IMR-90 (cell line): ENCODE results near the gene WDR48. TPM values are rescaled to one million over a fixed set of nuclear protein-coding genes. Genes with fewer than 3 reads are reported as not detected.

Experiments
- ATAC-seq: fragments of 200-7000 bp; cut with Tn5 transposase; 2 replicates; pipeline ENCODE4 v1.9.1; 2020; ENCODE audit warnings: low read depth, mild to moderate bottlenecking, moderate library complexity
- BruUV-seq: library from RNA; stranded (reverse); fragments of 400-500 nt; replicated peaks from 2 replicates; lab custom pipeline; 2021; lab: Mats Ljungman, UMichigan
- CTCF ChIA-PET: fragments of 300-600 bp; formaldehyde crosslinking; extraction: SDS; loops from one replicate; lab custom pipeline; 2021; ENCODE audit warnings: antibody characterized with exemption; lab: Yijun Ruan, JAX
- POLR2A ChIA-PET: fragments of 300-600 bp; sonication (Branson Sonifier 250); formaldehyde crosslinking; loops from one replicate; lab custom pipeline; 2022; ENCODE audit warnings: antibody characterized with exemption; ENCODE audit not compliant: unreplicated experiment; lab: Charles Lee
- DNase-seq: peaks from one replicate; pipeline ENCODE4 v3.0.0; 2013
- H2AFZ ChIP-seq: replicated peaks from 2 replicates; pipeline ENCODE3; 2013; ENCODE audit warnings: low read length, mild to moderate bottlenecking; ENCODE audit not compliant: poor library complexity
- H2AK5ac ChIP-seq: 2 replicates; pipeline ENCODE4 v1.6.1; 2013; ENCODE audit warnings: low read depth, low read length, inconsistent platforms
- H2AK9ac ChIP-seq: replicated peaks from 2 replicates; pipeline ENCODE3; 2013; ENCODE audit warnings: mild to moderate bottlenecking, low read depth, low read length, moderate library complexity; ENCODE audit not compliant: poor library complexity
- H2BK120ac ChIP-seq: 2 replicates; pipeline ENCODE4 v1.6.1; 2013; ENCODE audit warnings: low read depth, low read length, inconsistent platforms
- H2BK15ac ChIP-seq: 3 replicates; pipeline ENCODE4 v1.6.1; 2013; ENCODE audit warnings: low read depth, low read length, inconsistent platforms
- H2BK20ac ChIP-seq: 2 replicates; pipeline ENCODE4 v1.6.1; 2013; ENCODE audit warnings: low read depth, mild to moderate bottlenecking, inconsistent platforms, low read length, moderate library complexity
- H2BK5ac ChIP-seq: 2 replicates; pipeline ENCODE4 v1.6.1; 2013; ENCODE audit warnings: mild to moderate bottlenecking, low read depth, low read length, inconsistent platforms; ENCODE audit not compliant: poor library complexity, severe bottlenecking
- H3K14ac ChIP-seq: replicated peaks from 2 replicates; pipeline ENCODE4 v1.6.1; 2013; ENCODE audit warnings: low read depth, low read length, inconsistent platforms
- H3K18ac ChIP-seq: 2 replicates; pipeline ENCODE4 v1.6.1; 2013; ENCODE audit warnings: low read depth, low read length, control low read depth
- H3K23ac ChIP-seq: 2 replicates; pipeline ENCODE4 v1.6.1; 2013; ENCODE audit warnings: low read depth, low read length, inconsistent platforms
- H3K27ac ChIP-seq: 2 replicates; pipeline ENCODE4 v1.5.1; 2013; ENCODE audit warnings: mild to moderate bottlenecking, control low read depth, low read length; ENCODE audit not compliant: insufficient read depth
- H3K27me3 ChIP-seq: 2 replicates; pipeline ENCODE4 v1.6.1; 2013; ENCODE audit warnings: low read length; ENCODE audit not compliant: control insufficient read depth, insufficient read depth
- H3K36me3 ChIP-seq: 2 replicates; pipeline ENCODE4 v1.6.1; 2013; ENCODE audit warnings: low read length, mixed read lengths; ENCODE audit not compliant: control insufficient read depth, insufficient read depth
- H3K4ac ChIP-seq: 2 replicates; pipeline ENCODE4 v1.6.1; 2013; ENCODE audit warnings: low read depth, low read length, inconsistent platforms
- H3K4me1 ChIP-seq: 2 replicates; pipeline ENCODE4 v1.6.1; 2013; ENCODE audit warnings: low read length, mixed read lengths; ENCODE audit not compliant: control insufficient read depth, insufficient read depth
- H3K4me2 ChIP-seq: 2 replicates; pipeline ENCODE4 v1.6.1; 2013; ENCODE audit warnings: low read depth, mild to moderate bottlenecking, control low read depth, low read length, moderate library complexity
- H3K4me3 ChIP-seq: 2 replicates; pipeline ENCODE4 v1.5.1; 2013; ENCODE audit warnings: low read depth, mild to moderate bottlenecking, control low read depth, low read length, moderate library complexity; ENCODE audit not compliant: insufficient read depth
- H3K56ac ChIP-seq: 2 replicates; pipeline ENCODE4 v1.6.1; 2013; ENCODE audit warnings: low read length, inconsistent platforms; ENCODE audit not compliant: insufficient read depth; ENCODE audit errors: extremely low read depth
- H3K79me1 ChIP-seq, 2 experiments: 2 replicates each; pipeline ENCODE4 v1.6.1; 2013; ENCODE audit warnings: low read length in 2 of 2, inconsistent platforms in 1 of 2, low read depth in 1 of 2
- H3K9ac ChIP-seq: 2 replicates; pipeline ENCODE4 v1.6.1; 2013; ENCODE audit warnings: low read depth, low read length, control low read depth
- H3K9me1 ChIP-seq: 2 replicates; pipeline ENCODE4 v1.6.1; 2013; ENCODE audit warnings: low read length, inconsistent platforms; ENCODE audit not compliant: insufficient read depth
- H3K9me3 ChIP-seq: 2 replicates; pipeline ENCODE4 v1.6.1; 2013; ENCODE audit warnings: low read length; ENCODE audit not compliant: control insufficient read depth, insufficient read depth
- H4K20me1 ChIP-seq: 2 replicates; pipeline ENCODE4 v1.6.1; 2013; ENCODE audit warnings: low read length, inconsistent platforms; ENCODE audit not compliant: insufficient read depth
- H4K5ac ChIP-seq: 2 replicates; pipeline ENCODE4 v1.6.1; 2013; ENCODE audit warnings: mild to moderate bottlenecking, low read depth, low read length, control low read depth
- H4K8ac ChIP-seq, 2 experiments: 2 replicates each; pipeline ENCODE4 v1.6.1; 2013; ENCODE audit warnings: low read depth in 2 of 2, low read length in 2 of 2, control low read depth in 1 of 2, inconsistent platforms in 1 of 2
- H4K91ac ChIP-seq: 2 replicates; pipeline ENCODE4 v1.6.1; 2013; ENCODE audit warnings: low read depth, low read length, inconsistent platforms; ENCODE audit not compliant: insufficient read depth
- CTCF ChIP-seq: conservative IDR thresholded peaks from 2 replicates; pipeline ENCODE4 v1.5.1; 2012; ENCODE audit warnings: mild to moderate bottlenecking, low read depth, low read length, improper control_type of control experiment
- ELK1 ChIP-seq: fragments of 150-350 bp; IDR thresholded peaks from 2 replicates; pipeline ENCODE4 v1.6.1; 2016; ENCODE audit warnings: low read depth, mild to moderate bottlenecking, low read length, moderate library complexity, borderline replicate concordance
- MXI1 ChIP-seq: IDR thresholded peaks from 2 replicates; pipeline ENCODE4 v1.6.1; 2012; ENCODE audit warnings: low read depth, mild to moderate bottlenecking, low read length, moderate library complexity, borderline replicate concordance
- WGBS, 2 experiments: methylation state at CpG; one replicate each; pipeline versions ENCODE4 v1.1.5 to v1.1.7; 2013; ENCODE audit warnings: missing lambda C conversion rate in 2 of 2; ENCODE audit not compliant: insufficient read length in 1 of 2; ENCODE audit errors: extremely low coverage in 2 of 2; 5-methylcytosine and 5-hydroxymethylcytosine counted together
- dilution Hi-C: fragments of 300-500 bp; cut with HindIII; formaldehyde crosslinking; loops from one replicate; pipeline ENCODE4 v1.14.3; 2018; ENCODE audit warnings: low sequenced_read_pairs; ENCODE audit not compliant: unreplicated experiment
- in situ Hi-C: fragments of 300-500 bp; cut with MboI; formaldehyde crosslinking; loops from 3 replicates; pipeline ENCODE4 v1.14.3; 2019; ENCODE audit warnings: low sequenced_read_pairs, inconsistent platforms, mixed read lengths
- intact Hi-C: fragments of 100-400 bp; cut with micrococcal nuclease; formaldehyde crosslinking; loops from 2 replicates; pipeline ENCODE4 v1.10.0; 2022
- polyA plus RNA-seq, 3 experiments: library from polyadenylated mRNA; depleted of rRNA; stranded (reverse); fragments of >200 nt; gene quantifications; 2 replicates each; pipeline ENCODE4 v1.2.3, GENCODE V29; 2012; ENCODE audit warnings: low replicate concordance in 1 of 3
- total RNA-seq: library from RNA; depleted of rRNA; stranded (reverse); fragments of >200 nt; gene quantifications from 2 replicates; pipeline ENCODE4 v1.2.3, GENCODE V29; 2012

The WDR48 gene
- total and polyA plus RNA-seq, 2 of the 4 experiments (the other 2 are of a cell fraction), result 14.4 to 41.2 TPM

- no TSS peak for BruUV-seq
- in situ Hi-C loops, result no loop called here
These were observed 12.8 kb downstream of the WDR48 start for GRCh38 chr3:39064646-39065045.

More at GRCh38 chr3:39064646-39065045, 12.8 kb downstream of the WDR48 start:
- H2BK5ac ChIP-seq, result peak overlapping the region; percentile 55
- no peak overlapping the region for H3K4ac ChIP-seq
- no peak overlapping the region for H2BK15ac ChIP-seq
- peak overlapping the region; percentile 25 for H3K4me2 ChIP-seq
- H3K14ac ChIP-seq, result no peak overlapping the region
- H3K9me3 ChIP-seq, result no peaks in the 10 kb centered on the region
- CTCF ChIA-PET, result interaction anchor here (1.0 to 1.1 kb wide), 2 partner anchors 17 to 227 kb away, joined by 3 to 4 read pairs; no protein-coding TSS in a partner anchor
- intact Hi-C loops (no loop called here), dilution Hi-C loops (no loop called here)
- no peak overlapping the region for H2AK9ac ChIP-seq
- TF ChIP-seq CTCF (no peak), MXI1 (0 out of 2 replicates have a peak, but pooled peaks have one; percentile 26), ELK1 (no peak)
- H3K18ac ChIP-seq, result no peak overlapping the region
- no peaks in the 10 kb centered on the region for H3K9me1 ChIP-seq
- H3K27me3 ChIP-seq, result no peaks in the 10 kb centered on the region
- H4K91ac ChIP-seq, result no peak overlapping the region
- no peak overlapping the region for H2BK20ac ChIP-seq
- peak overlapping the region in 1 of 2 experiments; percentile 18; a peak in 1 of 4 replicates for H4K8ac ChIP-seq
- no peak overlapping the region for H4K5ac ChIP-seq
- DNase-seq, result peak; percentile 63
- peaks cover 2% of the 10 kb centered on the region; the same call in 1 of the 2 replicates for H3K4me1 ChIP-seq
- ATAC-seq, result peak; percentile 80
- peaks cover 17 to 24% of the 10 kb centered on the region in 2 experiments; a peak in 3 of 4 replicates for H3K79me1 ChIP-seq
- H4K20me1 ChIP-seq, result peaks cover 4% of the 10 kb centered on the region; the same call in 1 of the 2 replicates
- no peak overlapping the region for H2AK5ac ChIP-seq
- POLR2A ChIA-PET, result no interaction called here
- H2BK120ac ChIP-seq, result no peak overlapping the region
- no peak overlapping the region for H3K9ac ChIP-seq
- H3K27ac ChIP-seq, result no peak overlapping the region
- no peak overlapping the region for H3K56ac ChIP-seq
- H3K23ac ChIP-seq, result no peak overlapping the region
- H3K36me3 ChIP-seq, result peaks cover 10% of the 10 kb centered on the region; the same call in 1 of the 2 replicates
- H2AFZ ChIP-seq, result no peak overlapping the region
- H3K4me3 ChIP-seq, result no peak overlapping the region
- no CpG with 5 or more reads among the region's 1 CpG for WGBS, 2 experiments
